ENCODE measurements around the gene CYB561D1. TPM values are rescaled to one million over a fixed set of nuclear protein-coding genes. Genes with fewer than 3 reads are reported as not detected.

Gene CYB561D1
- total RNA-seq, 1 donor from 2014 or later = 7.8 TPM

DNA sequence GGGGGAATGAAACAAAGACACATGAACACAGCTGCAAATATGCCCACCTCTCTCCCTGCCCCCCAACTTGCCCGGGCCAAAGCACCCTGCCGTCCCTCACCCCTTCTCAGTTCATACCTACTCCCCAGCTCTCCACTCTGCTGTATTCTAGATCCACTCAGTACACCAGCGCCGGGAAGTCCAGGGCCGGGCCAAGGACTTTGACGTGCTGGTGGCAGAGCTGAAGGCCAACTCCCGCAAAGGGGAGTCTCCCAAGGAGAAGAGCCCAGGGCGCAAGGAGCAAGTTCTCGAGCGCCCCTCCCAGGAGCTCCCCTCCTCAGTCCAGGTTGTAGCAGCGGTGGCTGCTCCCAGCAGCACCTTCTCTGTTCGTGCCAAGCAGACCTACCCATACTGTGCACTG is 5.2 kb upstream of the CYB561D1 start:
- no peak overlapping the region for H3K27ac Mint-ChIP-seq (ENCODE audit: unreplicated experiment)
- no peak overlapping the region for H3K4me3 Mint-ChIP-seq (ENCODE audit: unreplicated experiment)
- peaks cover 21% of the 10 kb centered on the region for H3K27me3 Mint-ChIP-seq (ENCODE audit: unreplicated experiment)
- DNase-seq (ENCODE audit: low spot score) = no peak
- no peaks in the 10 kb centered on the region for H3K9me3 Mint-ChIP-seq (ENCODE audit: unreplicated experiment)
- no peaks in the 10 kb centered on the region for H3K36me3 Mint-ChIP-seq (ENCODE audit: low read depth, unreplicated experiment)
- H3K4me1 Mint-ChIP-seq (ENCODE audit: unreplicated experiment) = peaks cover 7% of the 10 kb centered on the region
- TF ChIP-seq, protein P1, sequence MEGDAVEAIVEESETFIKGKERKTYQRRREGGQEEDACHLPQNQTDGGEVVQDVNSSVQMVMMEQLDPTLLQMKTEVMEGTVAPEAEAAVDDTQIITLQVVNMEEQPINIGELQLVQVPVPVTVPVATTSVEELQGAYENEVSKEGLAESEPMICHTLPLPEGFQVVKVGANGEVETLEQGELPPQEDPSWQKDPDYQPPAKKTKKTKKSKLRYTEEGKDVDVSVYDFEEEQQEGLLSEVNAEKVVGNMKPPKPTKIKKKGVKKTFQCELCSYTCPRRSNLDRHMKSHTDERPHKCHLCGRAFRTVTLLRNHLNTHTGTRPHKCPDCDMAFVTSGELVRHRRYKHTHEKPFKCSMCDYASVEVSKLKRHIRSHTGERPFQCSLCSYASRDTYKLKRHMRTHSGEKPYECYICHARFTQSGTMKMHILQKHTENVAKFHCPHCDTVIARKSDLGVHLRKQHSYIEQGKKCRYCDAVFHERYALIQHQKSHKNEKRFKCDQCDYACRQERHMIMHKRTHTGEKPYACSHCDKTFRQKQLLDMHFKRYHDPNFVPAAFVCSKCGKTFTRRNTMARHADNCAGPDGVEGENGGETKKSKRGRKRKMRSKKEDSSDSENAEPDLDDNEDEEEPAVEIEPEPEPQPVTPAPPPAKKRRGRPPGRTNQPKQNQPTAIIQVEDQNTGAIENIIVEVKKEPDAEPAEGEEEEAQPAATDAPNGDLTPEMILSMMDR (IDR thresholded peaks at IDR 0.05; ENCODE audit: unreplicated experiment) = no peak

DNA sequence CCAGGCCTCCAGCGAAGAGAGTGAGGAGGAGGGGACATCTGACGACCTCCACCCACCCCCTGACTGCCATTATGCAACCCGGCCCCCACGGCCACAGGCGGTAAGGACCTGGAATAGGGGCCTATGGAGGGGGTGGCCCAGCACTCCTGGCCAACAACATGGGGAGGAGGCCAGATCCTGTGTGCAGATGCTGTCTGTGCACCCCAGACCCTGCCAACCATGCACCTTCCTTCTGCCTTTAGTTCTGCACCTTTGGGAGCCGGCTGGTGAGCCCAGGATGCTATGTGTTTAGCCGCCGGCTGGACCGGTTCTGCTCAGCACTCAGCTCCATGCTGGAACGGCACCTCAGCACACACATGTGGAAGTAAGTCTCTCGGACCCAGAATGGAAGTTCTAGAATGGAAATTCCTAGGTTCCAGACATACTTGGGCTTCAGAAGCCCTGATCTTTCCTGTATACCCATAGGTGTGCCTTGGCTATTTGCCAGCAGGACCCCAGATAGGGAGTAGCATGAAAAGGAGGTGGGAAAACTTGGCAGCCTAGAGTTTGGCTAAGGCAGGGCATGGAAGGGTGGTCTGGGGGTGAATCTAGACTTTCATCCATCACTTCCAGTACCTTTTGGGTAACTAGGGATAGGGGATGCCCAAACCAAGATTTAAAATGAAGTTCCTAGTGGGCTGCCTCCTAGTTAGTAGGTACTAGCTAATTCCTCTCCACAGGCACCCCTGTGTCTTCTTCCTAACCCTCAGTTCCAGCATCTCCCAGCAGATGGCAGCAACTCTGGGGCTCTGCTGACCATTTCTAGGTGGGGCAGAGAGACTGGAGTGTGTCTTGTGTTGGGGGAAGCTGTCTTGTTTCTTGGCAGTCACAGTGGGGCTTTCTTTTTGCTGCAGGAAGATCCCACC is 3.6 kb upstream of the CYB561D1 start:
- no peak overlapping the region for H3K27ac Mint-ChIP-seq (ENCODE audit: unreplicated experiment)
- H3K4me3 Mint-ChIP-seq (ENCODE audit: unreplicated experiment) = no peak overlapping the region
- no peaks in the 10 kb centered on the region for H3K36me3 Mint-ChIP-seq (ENCODE audit: low read depth, unreplicated experiment)

DNA sequence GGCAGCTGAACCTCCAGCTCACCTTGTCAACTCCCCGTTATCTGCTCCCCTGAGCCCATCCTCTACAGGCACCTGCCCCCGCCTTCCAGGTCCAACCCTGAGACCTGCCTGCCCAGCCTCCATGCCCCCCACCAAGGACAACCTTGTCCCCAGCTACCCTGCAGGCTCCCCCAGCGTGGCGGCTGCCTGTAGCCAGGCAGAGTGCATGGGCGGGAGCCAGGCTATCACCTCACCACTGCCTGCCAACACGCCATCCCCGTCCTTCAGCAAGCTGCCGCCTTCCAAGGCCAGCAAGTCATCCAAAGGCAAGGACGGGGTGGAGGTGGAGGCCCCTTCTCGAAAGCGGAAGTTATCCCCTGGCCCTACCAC is 3.0 kb upstream of the CYB561D1 start:
- H3K4me1 Mint-ChIP-seq (ENCODE audit: unreplicated experiment) = no peaks in the 10 kb centered on the region
- H3K9me3 Mint-ChIP-seq (ENCODE audit: unreplicated experiment) = no peaks in the 10 kb centered on the region
- TF ChIP-seq, protein P1 (IDR thresholded peaks at IDR 0.05; ENCODE audit: unreplicated experiment) = no peak
- no peaks in the 10 kb centered on the region for H3K36me3 Mint-ChIP-seq (ENCODE audit: low read depth, unreplicated experiment)
- DNase-seq (ENCODE audit: low spot score) = no peak
- peaks cover 13% of the 10 kb centered on the region for H3K27me3 Mint-ChIP-seq (ENCODE audit: unreplicated experiment)
- H3K4me3 Mint-ChIP-seq (ENCODE audit: unreplicated experiment) = no peak overlapping the region
- H3K27ac Mint-ChIP-seq (ENCODE audit: unreplicated experiment) = no peak overlapping the region

More for the DNA sequence above, 3.6 kb upstream of the CYB561D1 start:
- Mint-ChIP-seq H3K4me1 (ENCODE audit: unreplicated experiment) (no peaks in the 10 kb centered on the region), H3K27me3 (ENCODE audit: unreplicated experiment) (peaks cover 14% of the 10 kb centered on the region), H3K9me3 (ENCODE audit: unreplicated experiment) (no peaks in the 10 kb centered on the region)
- peak; percentile 83 for DNase-seq (ENCODE audit: low spot score)
- TF ChIP-seq, protein P1 (IDR thresholded peaks at IDR 0.05; ENCODE audit: unreplicated experiment) = peak; percentile 61

DNA sequence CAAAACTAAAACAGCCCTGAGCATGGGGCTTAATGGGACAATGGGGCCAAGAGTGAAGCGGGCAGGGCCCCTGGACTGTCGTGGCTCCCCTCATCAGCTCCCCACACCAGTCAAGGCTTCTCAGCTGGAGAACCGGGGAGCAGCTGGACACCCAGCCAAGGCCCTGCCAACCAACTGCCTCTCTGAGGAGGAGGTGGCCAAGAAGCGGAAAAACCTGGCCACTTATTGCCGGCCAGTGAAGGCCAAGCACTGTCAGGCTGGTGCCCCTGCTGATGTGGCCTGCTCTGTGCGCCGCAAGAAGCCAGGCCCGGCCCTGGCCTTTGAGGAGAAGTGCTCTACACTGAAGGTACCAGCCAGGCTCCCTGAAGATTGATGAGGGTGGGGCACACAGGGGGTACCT is 2.5 kb upstream of the CYB561D1 start:
- H3K4me1 Mint-ChIP-seq (ENCODE audit: unreplicated experiment) = no peaks in the 10 kb centered on the region
- no peak for DNase-seq (ENCODE audit: low spot score)
- H3K36me3 Mint-ChIP-seq (ENCODE audit: low read depth, unreplicated experiment) = peaks cover 4% of the 10 kb centered on the region
- no peak overlapping the region for H3K27ac Mint-ChIP-seq (ENCODE audit: unreplicated experiment)
- H3K9me3 Mint-ChIP-seq (ENCODE audit: unreplicated experiment) = no peaks in the 10 kb centered on the region
- TF ChIP-seq, protein P1 (IDR thresholded peaks at IDR 0.05; ENCODE audit: unreplicated experiment) = no peak
- no peak overlapping the region for H3K4me3 Mint-ChIP-seq (ENCODE audit: unreplicated experiment)
- H3K27me3 Mint-ChIP-seq (ENCODE audit: unreplicated experiment) = peaks cover 11% of the 10 kb centered on the region

DNA sequence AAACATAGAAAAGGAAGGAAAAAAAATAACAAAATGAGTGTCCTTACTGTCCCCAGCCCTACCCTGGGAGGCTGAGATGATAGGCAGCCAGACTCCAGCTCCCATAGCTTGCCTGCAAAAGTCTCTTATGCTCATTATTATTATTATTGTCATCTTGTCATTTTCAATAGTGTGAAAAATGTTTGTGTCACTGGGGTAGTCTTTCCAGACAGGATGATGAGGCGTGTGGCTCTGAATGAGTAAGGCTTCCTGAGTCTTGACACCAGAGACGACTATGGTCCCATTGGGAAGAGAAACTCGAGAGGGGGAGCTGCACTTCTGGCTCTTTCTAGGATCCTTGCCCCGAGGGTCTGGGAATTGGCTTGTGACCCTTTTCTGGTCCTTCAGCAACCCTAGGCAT is 1.1 kb upstream of the CYB561D1 start:
- TF ChIP-seq, protein P1 (IDR thresholded peaks at IDR 0.05; ENCODE audit: unreplicated experiment) = no peak
- Mint-ChIP-seq H3K27ac (ENCODE audit: unreplicated experiment) (no peak overlapping the region), H3K27me3 (ENCODE audit: unreplicated experiment) (peaks cover 7% of the 10 kb centered on the region), H3K9me3 (ENCODE audit: unreplicated experiment) (no peaks in the 10 kb centered on the region), H3K4me3 (ENCODE audit: unreplicated experiment) (no peak overlapping the region), H3K4me1 (ENCODE audit: unreplicated experiment) (no peaks in the 10 kb centered on the region), H3K36me3 (ENCODE audit: low read depth, unreplicated experiment) (peaks cover 6% of the 10 kb centered on the region)
- DNase-seq (ENCODE audit: low spot score) = no peak
